Stimulated activated CD8-positive, alpha-beta memory T cell treated with anti-CD3 and anti-CD28 coated beads, Interleukin-2, amount 100 ng/mL, for 48 hours (primary cell): ENCODE measurements around the gene PLXNB2.
A peak's percentile ranks its signal among the peaks of the same experiment; 100 is the strongest.
"Not testable (repeated sequence)": the region's sequence is repeated elsewhere in the genome, so short reads cannot be mapped to it uniquely, and the experiment has no call there.

ENCODE experiments used
- DNase-seq, 2 donors: peaks; one replicate each; pipeline ENCODE4 v3.0.0-alpha.2; 2020; ENCODE audit warnings: low read depth in 2 of 2

PLXNB2 gene

GRCh38 chr22:50306753-50307749 is at the start of gene PLXNB2:
Gene PLXNB2 (minus strand): TSS chr22:50307646. CDS start chr22:50290584, 17,062 bp downstream.
- no peak for DNase-seq

GRCh38 chr22:50357222-50357621 is 49.8 kb upstream of the PLXNB2 start:
- no peak for DNase-seq

GRCh38 chr22:50356186-50356585 is 48.7 kb upstream of the PLXNB2 start:
- no peak for DNase-seq

- no peak for DNase-seq
These were observed 40.6 kb upstream of the PLXNB2 start for GRCh38 chr22:50348058-50348457.

- no peak for DNase-seq
These were observed 39.7 kb upstream of the PLXNB2 start for GRCh38 chr22:50347157-50347556.

GRCh38 chr22:50346470-50346869 is 39.0 kb upstream of the PLXNB2 start:
- DNase-seq, result no peak

GRCh38 chr22:50343541-50343935 is 36.1 kb upstream of the PLXNB2 start:
- DNase-seq, result no peak

- DNase-seq, result peak; percentile 82 to 88
These were observed 35.5 kb upstream of the PLXNB2 start, which contains the start of gene PPP6R2 for GRCh38 chr22:50342651-50343540. Gene PPP6R2 (plus strand): TSS chr22:50343327. CDS start chr22:50393909, 50,582 bp downstream.

GRCh38 chr22:50341977-50342650 is 34.7 kb upstream of the PLXNB2 start:
- DNase-seq, result peak; percentile 83 to 84

GRCh38 chr22:50339945-50340879 is 32.8 kb upstream of the PLXNB2 start:
- no peak for DNase-seq

- no peak for DNase-seq
These were observed 31.5 kb upstream of the PLXNB2 start for GRCh38 chr22:50338860-50339462.

GRCh38 chr22:50338042-50338573 is 30.7 kb upstream of the PLXNB2 start:
- no peak for DNase-seq

GRCh38 chr22:50337262-50338041 is 30.0 kb upstream of the PLXNB2 start:
- no peak for DNase-seq

GRCh38 chr22:50334433-50334832 is 27.0 kb upstream of the PLXNB2 start:
- DNase-seq, result not testable (repeated sequence)

- no peak for DNase-seq
These were observed 21.8 kb upstream of the PLXNB2 start for GRCh38 chr22:50329236-50329635.

GRCh38 chr22:50327711-50328019 is 20.2 kb upstream of the PLXNB2 start:
- no peak for DNase-seq

- peak; percentile 54 to 75 for DNase-seq
These were observed 19.7 kb upstream of the PLXNB2 start, which contains the start of gene DENND6B for GRCh38 chr22:50326956-50327710. Gene DENND6B (minus strand): TSS chr22:50327012. CDS start chr22:50326988, 24 bp downstream.

- no peak for DNase-seq
These were observed 18.9 kb upstream of the PLXNB2 start for GRCh38 chr22:50326225-50326955.
